A549 (cell line): ENCODE data around the gene ADD2. TPM values are rescaled to one million over a fixed set of nuclear protein-coding genes. Genes with fewer than 3 reads are reported as not detected.

Experiments
- ATAC-seq, 2 experiments: fragments of 200-7000 bp in 1 of 2; fragments of >200 bp in 1 of 2; cut with Nextera tagmentation in 1 of 2; cut with Tn5 transposase in 1 of 2; 3 replicates each; pipeline versions ENCODE4 v1.8.0 to v1.9.1; 2018 to 2020; ENCODE audit warnings: mild to moderate bottlenecking in 1 of 2, moderate library complexity in 1 of 2
- CTCF ChIA-PET: fragments of 300-600 bp; sonication (Branson Sonifier 250); formaldehyde crosslinking; extraction: SDS; loops from one replicate; lab custom pipeline; 2021; ENCODE audit warnings: antibody characterized with exemption, inconsistent platforms; lab: Yijun Ruan, JAX
- POLR2A ChIA-PET: fragments of 350-600 bp; formaldehyde crosslinking; extraction: SDS; loops from one replicate; lab custom pipeline; 2021; ENCODE audit warnings: antibody characterized with exemption, inconsistent platforms; lab: Yijun Ruan, JAX
- DNase-seq, 2 experiments: peaks; one replicate each; pipeline versions ENCODE4 v3.0.0 to v3.0.0-alpha.2; 2011 to 2016; ENCODE audit warnings: low read depth in 1 of 2, low spot score in 1 of 2
- FAIRE-seq: peaks from 2 replicates; lab custom pipeline; 2011; peaks lifted over from hg19 to GRCh38; lab: Jason Lieb, UNC
- H3K27ac ChIP-seq, 2 experiments: fragments of >200 bp; sonication (Bioruptor Twin); formaldehyde crosslinking; 3 replicates each; pipeline ENCODE4 v1.5.1; 2016 to 2017
- H3K4me1 ChIP-seq: fragments of >200 bp; sonication (Bioruptor Twin); formaldehyde crosslinking; 3 replicates; pipeline ENCODE4 v1.6.1; 2016
- H3K4me2 ChIP-seq: fragments of >200 bp; sonication (Bioruptor Twin); formaldehyde crosslinking; 3 replicates; pipeline ENCODE4 v1.6.1; 2016
- H3K4me3 ChIP-seq: fragments of >200 bp; sonication (Bioruptor Twin); formaldehyde crosslinking; 3 replicates; pipeline ENCODE4 v1.5.1; 2016
- H3K9me3 ChIP-seq: fragments of >200 bp; sonication (Bioruptor Twin); formaldehyde crosslinking; 3 replicates; pipeline ENCODE4 v1.6.1; 2016
- CEBPB ChIP-seq, 2 experiments: fragments of >200 bp in 1 of 2; sonication (Bioruptor Twin) in 1 of 2; formaldehyde crosslinking in 1 of 2; IDR thresholded peaks; 2 replicates each; pipeline ENCODE4 v1.6.1; 2012 to 2016
- CHD4 ChIP-seq: fragments of 200-600 bp; sonication (generic); IDR thresholded peaks from 2 replicates; pipeline ENCODE4 v1.6.1; 2016; ENCODE audit warnings: antibody characterized with exemption, mild to moderate bottlenecking, borderline replicate concordance
- E2F6 ChIP-seq: IDR thresholded peaks from 2 replicates; pipeline ENCODE4 v1.6.1; 2012; ENCODE audit warnings: low read depth, borderline replicate concordance
- EHF ChIP-seq: fragments of 250-450 bp; sonication (Bioruptor Pico); IDR thresholded peaks from 2 replicates; pipeline ENCODE4 v1.5.0; 2020; ENCODE audit warnings: mild to moderate bottlenecking
- EHMT2 ChIP-seq: fragments of 200-600 bp; sonication (generic); IDR thresholded peaks from 2 replicates; pipeline ENCODE4 v1.6.1; 2016; ENCODE audit warnings: antibody characterized with exemption, low read depth, mild to moderate bottlenecking, moderate library complexity
- FOXS1 ChIP-seq: fragments of 250-450 bp; sonication (Bioruptor Pico); IDR thresholded peaks from 2 replicates; pipeline ENCODE4 v1.5.0; 2020; ENCODE audit warnings: mild to moderate bottlenecking, moderate library complexity
- MAFK ChIP-seq: fragments of 450-650 bp; IDR thresholded peaks from 2 replicates; pipeline ENCODE4 v1.6.1; 2014; ENCODE audit not compliant: partially characterized antibody
- MYC ChIP-seq: IDR thresholded peaks from 2 replicates; pipeline ENCODE4 v1.6.1; 2012; ENCODE audit warnings: mild to moderate bottlenecking, inconsistent platforms, low read length, improper control_type of control experiment, borderline replicate concordance
- POLR2A ChIP-seq: IDR thresholded peaks from 2 replicates; pipeline ENCODE4 v1.6.1; 2012; ENCODE audit warnings: mild to moderate bottlenecking, low read length
- POLR2AphosphoS2 ChIP-seq: conservative IDR thresholded peaks from 2 replicates; pipeline ENCODE4 v1.6.1; 2012; ENCODE audit warnings: low read length, improper control_type of control experiment, inconsistent platforms
- RARB ChIP-seq: fragments of 250-450 bp; sonication (Bioruptor Pico); IDR thresholded peaks from 2 replicates; pipeline ENCODE4 v1.8.0; 2021; ENCODE audit warnings: mild to moderate bottlenecking, moderate library complexity
- RCOR1 ChIP-seq: fragments of 150-350 bp; IDR thresholded peaks from 2 replicates; pipeline ENCODE4 v1.6.1; 2014; ENCODE audit warnings: antibody characterized with exemption, low read length, low read depth
- WGBS: methylation state at CpG from one replicate; pipeline ENCODE4 v1.1.6; 2017; ENCODE audit errors: missing lambda C conversion rate; 5-methylcytosine and 5-hydroxymethylcytosine counted together
- polyA plus RNA-seq, 4 experiments: library from polyadenylated mRNA; depleted of rRNA in 3 of 4; stranded (reverse); fragments of >200 nt; fragmentation: RNase III in 1 of 4; extraction: RNeasy Plus Mini Kit Qiagen cat#74134 plus additional on column Dnase treatment in 1 of 4; gene quantifications; 2 replicates in 3 of 4; 3 replicates in 1 of 4; pipeline ENCODE4 v1.2.3, GENCODE V29; 2011 to 2017
- TF ChIP-seq, protein P1 (sequence below): fragments of 150-350 bp; IDR thresholded peaks from 2 replicates; pipeline ENCODE4 v1.6.1; 2014; ENCODE audit warnings: low read depth, mild to moderate bottlenecking, low read length
- TF ChIP-seq, protein P2 (sequence below): fragments of 250-450 bp; sonication (Bioruptor Pico); IDR thresholded peaks from 2 replicates; pipeline ENCODE4 v1.5.0; 2020; ENCODE audit warnings: low read depth, mild to moderate bottlenecking, moderate library complexity

The ADD2 gene
- polyA plus RNA-seq, 2 of the 4 experiments (the other 2 are of a cell fraction) = 18.0 to 25.5 TPM

GRCh38 chr2:70712916-70713315 lies 55.1 kb downstream of the ADD2 start:
- DNase-seq = no peak
- Histone ChIP-seq H3K27ac (no peak overlapping the region), H3K4me3 (no peak overlapping the region), H3K9me3 (no peaks in the 10 kb centered on the region), H3K4me1 (no peaks in the 10 kb centered on the region), H3K4me2 (no peak overlapping the region)
- TF ChIP-seq CHD4 (no peak), POLR2A (no peak), FOXS1 (CRISPR knock-in tag) (no peak)
- TF ChIP-seq, protein P1, sequence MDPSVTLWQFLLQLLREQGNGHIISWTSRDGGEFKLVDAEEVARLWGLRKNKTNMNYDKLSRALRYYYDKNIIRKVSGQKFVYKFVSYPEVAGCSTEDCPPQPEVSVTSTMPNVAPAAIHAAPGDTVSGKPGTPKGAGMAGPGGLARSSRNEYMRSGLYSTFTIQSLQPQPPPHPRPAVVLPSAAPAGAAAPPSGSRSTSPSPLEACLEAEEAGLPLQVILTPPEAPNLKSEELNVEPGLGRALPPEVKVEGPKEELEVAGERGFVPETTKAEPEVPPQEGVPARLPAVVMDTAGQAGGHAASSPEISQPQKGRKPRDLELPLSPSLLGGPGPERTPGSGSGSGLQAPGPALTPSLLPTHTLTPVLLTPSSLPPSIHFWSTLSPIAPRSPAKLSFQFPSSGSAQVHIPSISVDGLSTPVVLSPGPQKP = no peak
- WGBS = 89% methylated on average over 5 of the region's 5 CpGs
- ChIA-PET CTCF (interaction anchor here (1.1 to 3.2 kb wide), 8 partner anchors 10 to 95 kb away, joined by 3 to 15 read pairs (median 4); partner anchors contain the start of gene ADD2), POLR2A (no interaction called here)
- FAIRE-seq = no peak
- ATAC-seq = no peak

GRCh38 chr2:70711191-70711590 lies 56.8 kb downstream of the ADD2 start:
- Histone ChIP-seq H3K9me3 (no peaks in the 10 kb centered on the region), H3K4me2 (no peak overlapping the region), H3K27ac (no peak overlapping the region), H3K4me3 (no peak overlapping the region), H3K4me1 (no peaks in the 10 kb centered on the region)
- CTCF ChIA-PET = interaction anchor here (0.6 to 1.6 kb wide), 2 partner anchors 33 to 78 kb away, joined by 3 read pairs; no protein-coding TSS in a partner anchor
- no peak for FAIRE-seq
- no peak for ATAC-seq
- 80% methylated on average over 1 of the region's 1 CpG for WGBS
- DNase-seq = no peak
- POLR2A ChIA-PET = no interaction called here
- no peak for TF ChIP-seq EHMT2
- TF ChIP-seq CEBPB (IDR thresholded peaks at IDR 0.05) = no peak
- TF ChIP-seq, protein P2, sequence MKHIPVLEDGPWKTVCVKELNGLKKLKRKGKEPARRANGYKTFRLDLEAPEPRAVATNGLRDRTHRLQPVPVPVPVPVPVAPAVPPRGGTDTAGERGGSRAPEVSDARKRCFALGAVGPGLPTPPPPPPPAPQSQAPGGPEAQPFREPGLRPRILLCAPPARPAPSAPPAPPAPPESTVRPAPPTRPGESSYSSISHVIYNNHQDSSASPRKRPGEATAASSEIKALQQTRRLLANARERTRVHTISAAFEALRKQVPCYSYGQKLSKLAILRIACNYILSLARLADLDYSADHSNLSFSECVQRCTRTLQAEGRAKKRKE = no peak
- no peak for TF ChIP-seq POLR2AphosphoS2
- no peak for TF ChIP-seq RCOR1

GRCh38 chr2:70710038-70710690 lies 57.8 kb downstream of the ADD2 start:
- WGBS = 82% methylated on average over 3 of the region's 3 CpGs
- POLR2A ChIA-PET = no interaction called here

More at GRCh38 chr2:70710038-70710690, 57.8 kb downstream of the ADD2 start:
- H3K4me2 ChIP-seq = no peak overlapping the region
- TF ChIP-seq, protein P1 = no peak
- TF ChIP-seq RARB = no peak
- no peak for TF ChIP-seq MAFK
- no peak for TF ChIP-seq EHF
- no peak for TF ChIP-seq E2F6
- no peak for TF ChIP-seq MYC
- TF ChIP-seq, all 56 proteins: peak for 0
- Histone ChIP-seq H3K4me3 (no peak overlapping the region), H3K4me1 (no peaks in the 10 kb centered on the region), H3K9me3 (no peaks in the 10 kb centered on the region), H3K27ac (no peak overlapping the region)
- FAIRE-seq (no peak), DNase-seq (no peak), ATAC-seq (no peak; a peak in 1 of 6 replicates)
- CTCF ChIA-PET = interaction anchor here (0.9 to 1.4 kb wide), 4 partner anchors 15 to 291 kb away, joined by 3 to 4 read pairs (median 4); no protein-coding TSS in a partner anchor
